Colonic mucosa (tissue), 4 donors: ENCODE data around the gene C20orf173. TPM values are rescaled to one million over a fixed set of nuclear protein-coding genes. Genes with fewer than 3 reads are reported as not detected.
A peak's percentile ranks its signal among the peaks of the same experiment; 100 is the strongest.

Source experiments
- DNase-seq: peaks from one replicate; pipeline ENCODE4 v3.0.0-alpha.2; 2020
- H3K27ac ChIP-seq: fragments of 200-600 bp; one replicate; pipeline ENCODE4 v1.8.0; 2021
- H3K27me3 ChIP-seq: fragments of 200-600 bp; one replicate; pipeline ENCODE4 v1.8.0; 2021
- H3K36me3 ChIP-seq: fragments of 200-600 bp; one replicate; pipeline ENCODE4 v1.8.0; 2021
- H3K4me1 ChIP-seq: fragments of 200-600 bp; one replicate; pipeline ENCODE4 v1.8.0; 2021; ENCODE audit warnings: mild to moderate bottlenecking
- H3K4me3 ChIP-seq: fragments of 200-600 bp; one replicate; pipeline ENCODE4 v1.8.0; 2021
- H3K9ac ChIP-seq, 2 donors: one replicate each; pipeline ENCODE4 v1.7.0; 2013; ENCODE audit warnings: control low read depth in 2 of 2, low read depth in 2 of 2, low read length in 2 of 2
- H3K9me3 ChIP-seq: fragments of 200-600 bp; one replicate; pipeline ENCODE4 v1.8.0; 2021
- intact Hi-C: fragments of 100-400 bp; cut with DNase I; formaldehyde crosslinking; loops from one replicate; pipeline ENCODE4 v1.14.1; 2022
- total RNA-seq, 2 donors: library from RNA; stranded (reverse); fragmentation: NEBNext Ultra II Directional in 1 of 2; extraction: Animal tissue kit (Norgen Biotek cat#: 25700) in 1 of 2; gene quantifications; one replicate each; pipeline ENCODE4 v1.2.1, GENCODE V29; 2021
- TF ChIP-seq, protein P1 (sequence below): fragments of 200-600 bp; IDR thresholded peaks from one replicate; pipeline ENCODE4 v1.8.0; 2022; ENCODE audit warnings: antibody characterized with exemption, mild to moderate bottlenecking
- donor health status: healthy.
- donor health status: DM: no; HTN: no; CAD: no.
- donor health status: DM: no; HTN: no; CAD: no.

The C20orf173 gene
- total RNA-seq, 2 donors from 2014 or later: not detected

DNA sequence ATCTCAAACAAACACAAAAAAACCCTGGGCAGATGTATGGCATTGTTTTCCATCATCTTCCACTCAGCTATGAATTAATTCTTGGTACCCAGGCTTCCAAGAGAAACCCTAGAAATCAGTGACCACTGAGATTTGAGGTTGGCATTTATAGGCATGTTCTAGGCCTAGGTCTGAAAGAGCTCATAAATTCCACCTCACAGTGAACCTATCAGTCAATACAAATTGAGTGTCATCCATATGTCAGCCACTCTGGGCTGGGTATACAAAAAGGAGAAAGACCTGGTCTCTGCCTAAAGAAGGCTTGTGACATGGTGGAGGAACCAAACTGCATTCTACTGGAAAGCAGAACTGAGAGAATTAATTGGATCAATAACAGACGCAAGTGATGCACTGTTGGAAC is 30.2 kb downstream of the C20orf173 start:
- no peaks in the 10 kb centered on the region for H3K36me3 ChIP-seq
- no peaks in the 10 kb centered on the region for H3K27me3 ChIP-seq
- H3K9ac ChIP-seq: no peak overlapping the region
- no peaks in the 10 kb centered on the region for H3K9me3 ChIP-seq
- H3K4me1 ChIP-seq: no peaks in the 10 kb centered on the region
- intact Hi-C loops: no loop called here
- DNase-seq: no peak
- H3K4me3 ChIP-seq: no peak overlapping the region
- no peak overlapping the region for H3K27ac ChIP-seq
- TF ChIP-seq, protein P1, sequence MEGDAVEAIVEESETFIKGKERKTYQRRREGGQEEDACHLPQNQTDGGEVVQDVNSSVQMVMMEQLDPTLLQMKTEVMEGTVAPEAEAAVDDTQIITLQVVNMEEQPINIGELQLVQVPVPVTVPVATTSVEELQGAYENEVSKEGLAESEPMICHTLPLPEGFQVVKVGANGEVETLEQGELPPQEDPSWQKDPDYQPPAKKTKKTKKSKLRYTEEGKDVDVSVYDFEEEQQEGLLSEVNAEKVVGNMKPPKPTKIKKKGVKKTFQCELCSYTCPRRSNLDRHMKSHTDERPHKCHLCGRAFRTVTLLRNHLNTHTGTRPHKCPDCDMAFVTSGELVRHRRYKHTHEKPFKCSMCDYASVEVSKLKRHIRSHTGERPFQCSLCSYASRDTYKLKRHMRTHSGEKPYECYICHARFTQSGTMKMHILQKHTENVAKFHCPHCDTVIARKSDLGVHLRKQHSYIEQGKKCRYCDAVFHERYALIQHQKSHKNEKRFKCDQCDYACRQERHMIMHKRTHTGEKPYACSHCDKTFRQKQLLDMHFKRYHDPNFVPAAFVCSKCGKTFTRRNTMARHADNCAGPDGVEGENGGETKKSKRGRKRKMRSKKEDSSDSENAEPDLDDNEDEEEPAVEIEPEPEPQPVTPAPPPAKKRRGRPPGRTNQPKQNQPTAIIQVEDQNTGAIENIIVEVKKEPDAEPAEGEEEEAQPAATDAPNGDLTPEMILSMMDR: no peak

DNA sequence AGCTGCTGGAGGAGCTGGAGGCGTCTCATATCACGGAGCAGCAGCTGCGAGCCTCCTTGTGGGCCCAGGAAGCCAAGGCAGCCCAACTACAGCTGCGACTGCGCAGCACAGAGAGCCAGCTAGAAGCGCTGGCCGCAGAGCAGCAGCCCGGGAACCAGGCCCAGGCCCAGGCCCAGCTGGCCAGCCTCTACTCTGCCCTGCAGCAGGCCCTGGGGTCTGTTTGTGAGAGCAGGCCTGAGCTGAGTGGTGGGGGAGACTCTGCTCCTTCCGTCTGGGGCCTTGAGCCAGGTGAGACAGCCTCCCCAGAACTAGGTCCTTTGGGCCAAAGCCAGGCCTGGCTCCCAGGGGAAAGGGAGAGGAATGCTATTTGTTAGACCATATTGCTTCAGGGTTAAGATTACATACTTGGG is 31.7 kb downstream of the C20orf173 start:
- H3K4me1 ChIP-seq: no peaks in the 10 kb centered on the region
- H3K9ac ChIP-seq: no peak overlapping the region
- H3K9me3 ChIP-seq: no peaks in the 10 kb centered on the region
- no peak overlapping the region for H3K4me3 ChIP-seq
- intact Hi-C loops: no loop called here
- TF ChIP-seq, protein P1: no peak
- no peaks in the 10 kb centered on the region for H3K27me3 ChIP-seq
- no peaks in the 10 kb centered on the region for H3K36me3 ChIP-seq
- no peak overlapping the region for H3K27ac ChIP-seq
- no peak for DNase-seq

DNA sequence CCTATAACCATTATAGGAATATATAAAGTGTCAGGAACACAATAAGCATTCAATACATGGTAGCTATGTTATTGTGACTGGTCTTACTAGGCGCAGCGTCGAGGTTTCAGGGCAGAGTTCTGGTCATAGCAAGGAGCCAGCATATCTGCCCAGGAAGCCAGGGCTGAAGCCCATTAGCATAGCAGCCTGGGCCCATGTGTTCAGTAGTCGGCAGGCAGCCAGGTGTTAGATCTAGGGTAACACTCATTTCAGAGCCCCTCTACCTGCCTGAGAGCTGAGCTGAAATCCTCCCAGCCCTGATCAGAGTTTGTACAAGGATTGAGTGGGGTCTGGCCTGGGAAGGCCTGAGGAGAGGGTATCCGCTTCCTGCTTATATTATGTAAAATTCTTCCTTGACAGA is 32.1 kb downstream of the C20orf173 start:
- no peak overlapping the region for H3K4me3 ChIP-seq
- H3K36me3 ChIP-seq: no peaks in the 10 kb centered on the region
- DNase-seq: no peak
- H3K4me1 ChIP-seq: no peaks in the 10 kb centered on the region
- no peaks in the 10 kb centered on the region for H3K9me3 ChIP-seq
- peak overlapping the region in 1 of 2 donors; percentile 5 for H3K9ac ChIP-seq
- no peak overlapping the region for H3K27ac ChIP-seq
- H3K27me3 ChIP-seq: no peaks in the 10 kb centered on the region
- intact Hi-C loops: no loop called here
- TF ChIP-seq, protein P1: no peak

DNA sequence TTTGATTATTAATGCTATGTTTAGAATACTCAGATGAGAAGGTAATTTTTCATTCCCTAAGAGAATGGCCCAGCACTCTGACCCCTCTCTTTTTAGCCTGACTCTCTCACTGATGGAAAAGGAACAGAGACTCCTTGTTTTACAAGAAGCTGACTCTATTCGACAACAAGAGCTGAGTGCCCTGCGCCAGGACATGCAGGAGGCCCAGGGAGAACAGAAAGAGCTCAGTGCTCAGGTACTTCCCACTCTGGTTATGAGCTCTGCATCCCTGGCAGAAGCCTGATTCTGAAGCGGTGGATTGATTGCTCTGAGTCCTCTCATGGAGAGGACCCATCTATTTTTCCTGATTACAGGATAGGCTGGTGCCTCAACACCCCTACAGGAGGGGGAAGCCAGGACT is 33.0 kb downstream of the C20orf173 start:
- TF ChIP-seq, protein P1: no peak
- Histone ChIP-seq H3K4me1 (no peaks in the 10 kb centered on the region), H3K27ac (no peak overlapping the region), H3K27me3 (no peaks in the 10 kb centered on the region), H3K9ac (no peak overlapping the region), H3K9me3 (no peaks in the 10 kb centered on the region), H3K36me3 (no peaks in the 10 kb centered on the region), H3K4me3 (no peak overlapping the region)
- no peak for DNase-seq
- intact Hi-C loops: no loop called here

DNA sequence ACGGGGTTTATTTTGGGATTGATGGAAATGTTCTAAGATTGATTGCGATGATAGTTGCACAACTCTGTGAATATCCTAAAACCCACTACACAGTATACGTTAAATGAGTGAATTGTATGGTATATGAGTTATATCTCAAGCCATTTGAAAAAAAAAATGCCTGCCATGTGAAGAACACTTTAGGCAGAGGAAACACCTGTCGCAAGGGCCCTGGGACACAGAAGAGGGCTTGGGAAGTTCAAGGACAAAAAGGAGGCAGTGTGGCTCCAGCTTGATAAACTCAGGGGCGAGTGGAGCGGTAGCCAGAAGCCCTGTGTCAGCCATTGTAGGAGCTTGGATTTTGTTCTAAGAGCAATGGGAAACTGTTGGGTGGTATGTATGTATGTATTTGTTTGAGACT is 37.1 kb downstream of the C20orf173 start:
- Histone ChIP-seq H3K27ac (no peak overlapping the region), H3K9ac (no peak overlapping the region), H3K27me3 (no peaks in the 10 kb centered on the region), H3K4me1 (no peaks in the 10 kb centered on the region), H3K4me3 (no peak overlapping the region), H3K9me3 (no peaks in the 10 kb centered on the region), H3K36me3 (no peaks in the 10 kb centered on the region)
- TF ChIP-seq, protein P1: no peak
- DNase-seq: no peak
- intact Hi-C loops: no loop called here

DNA sequence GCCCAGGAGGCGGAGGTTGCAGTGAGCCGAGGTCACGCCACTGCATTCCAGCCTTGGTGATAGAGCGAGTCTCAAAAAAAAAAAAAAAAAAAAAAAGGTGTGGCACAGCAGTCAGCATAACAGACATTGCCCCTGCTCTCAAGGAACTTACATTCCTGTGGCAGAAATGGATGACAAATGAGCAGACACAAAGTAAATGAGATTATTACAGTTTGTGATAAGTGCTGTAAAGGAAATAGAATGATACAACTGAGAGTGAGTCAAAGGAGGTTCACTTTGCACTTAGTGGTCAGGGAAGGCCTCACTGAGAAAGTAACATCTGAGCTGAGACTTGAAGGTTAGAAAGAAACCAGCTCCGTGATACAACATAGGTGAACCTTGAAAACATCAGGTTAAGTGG is 37.6 kb downstream of the C20orf173 start:
- no peak for DNase-seq
- H3K36me3 ChIP-seq: no peaks in the 10 kb centered on the region
- intact Hi-C loops: no loop called here
- no peak overlapping the region for H3K9ac ChIP-seq
- peak overlapping the region; percentile 32 for H3K4me3 ChIP-seq
- H3K4me1 ChIP-seq: no peaks in the 10 kb centered on the region
- H3K27ac ChIP-seq: no peak overlapping the region
- no peaks in the 10 kb centered on the region for H3K9me3 ChIP-seq
- H3K27me3 ChIP-seq: no peaks in the 10 kb centered on the region
- TF ChIP-seq, protein P1: no peak
